ENCODE data around the gene TOLLIP.
"Not testable (repeated sequence)": the region's sequence is repeated elsewhere in the genome, so short reads cannot be mapped to it uniquely, and the experiment has no call there.

TOLLIP gene

DNA sequence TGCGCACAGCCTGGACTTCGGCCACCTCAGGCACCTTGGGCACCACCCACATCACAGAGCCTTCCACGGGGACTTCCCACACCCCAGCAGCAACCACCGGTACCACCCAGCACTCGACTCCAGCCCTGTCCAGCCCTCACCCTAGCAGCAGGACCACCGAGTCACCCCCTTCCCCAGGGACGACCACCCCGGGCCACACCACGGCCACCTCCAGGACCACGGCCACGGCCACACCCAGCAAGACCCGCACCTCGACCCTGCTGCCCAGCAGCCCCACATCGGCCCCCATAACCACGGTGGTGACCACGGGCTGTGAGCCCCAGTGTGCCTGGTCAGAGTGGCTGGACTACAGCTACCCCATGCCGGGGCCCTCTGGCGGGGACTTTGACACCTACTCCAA is 60.5 kb downstream of the TOLLIP start:
- H3K4me1 ChIP-seq (ENCODE audit: control insufficient read depth, insufficient read depth, low read length, poor library complexity, severe bottlenecking); H3K9me3 ChIP-seq (ENCODE audit: control insufficient read depth, low read length); H3K27ac ChIP-seq (ENCODE audit: insufficient read depth, low read length, poor library complexity, severe bottlenecking); DNase-seq; H3K36me3 ChIP-seq (ENCODE audit: control insufficient read depth, insufficient read depth, low read length); H3K4me3 ChIP-seq (ENCODE audit: insufficient read depth, low read depth, low read length, poor library complexity, severe bottlenecking); H3K27me3 ChIP-seq (replicated peaks; ENCODE audit: control insufficient read depth, insufficient read depth, low read length, poor library complexity, severe bottlenecking): not testable (repeated sequence)

DNA sequence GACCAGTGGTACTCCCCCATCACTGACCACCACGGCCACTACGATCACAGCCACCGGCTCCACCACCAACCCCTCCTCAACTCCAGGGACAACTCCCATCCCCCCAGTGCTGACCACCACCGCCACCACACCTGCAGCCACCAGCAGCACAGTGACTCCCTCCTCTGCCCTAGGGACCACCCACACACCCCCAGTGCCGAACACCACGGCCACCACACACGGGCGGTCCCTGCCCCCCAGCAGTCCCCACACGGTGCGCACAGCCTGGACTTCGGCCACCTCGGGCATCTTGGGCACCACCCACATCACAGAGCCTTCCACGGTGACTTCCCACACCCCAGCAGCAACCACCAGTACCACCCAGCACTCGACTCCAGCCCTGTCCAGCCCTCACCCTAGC is 62.4 kb downstream of the TOLLIP start:
- H3K27me3 ChIP-seq (replicated peaks; ENCODE audit: control insufficient read depth, insufficient read depth, low read length, poor library complexity, severe bottlenecking); H3K36me3 ChIP-seq (ENCODE audit: control insufficient read depth, insufficient read depth, low read length); H3K27ac ChIP-seq (ENCODE audit: insufficient read depth, low read length, poor library complexity, severe bottlenecking); H3K9me3 ChIP-seq (ENCODE audit: control insufficient read depth, low read length); H3K4me1 ChIP-seq (ENCODE audit: control insufficient read depth, insufficient read depth, low read length, poor library complexity, severe bottlenecking); DNase-seq; H3K4me3 ChIP-seq (ENCODE audit: insufficient read depth, low read depth, low read length, poor library complexity, severe bottlenecking): not testable (repeated sequence)

DNA sequence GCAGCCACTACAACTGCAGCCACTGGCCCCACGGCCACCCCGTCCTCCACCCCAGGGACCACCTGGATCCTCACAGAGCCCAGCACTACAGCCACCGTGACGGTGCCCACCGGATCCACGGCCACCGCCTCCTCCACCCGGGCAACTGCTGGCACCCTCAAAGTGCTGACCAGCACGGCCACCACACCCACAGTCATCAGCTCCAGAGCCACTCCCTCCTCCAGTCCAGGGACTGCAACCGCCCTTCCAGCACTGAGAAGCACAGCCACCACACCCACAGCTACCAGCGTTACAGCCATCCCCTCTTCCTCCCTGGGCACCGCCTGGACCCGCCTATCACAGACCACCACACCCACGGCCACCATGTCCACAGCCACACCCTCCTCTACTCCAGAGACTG is 63.1 kb downstream of the TOLLIP start:
- H3K4me3 ChIP-seq (ENCODE audit: insufficient read depth, low read depth, low read length, poor library complexity, severe bottlenecking); H3K36me3 ChIP-seq (ENCODE audit: control insufficient read depth, insufficient read depth, low read length); H3K27me3 ChIP-seq (replicated peaks; ENCODE audit: control insufficient read depth, insufficient read depth, low read length, poor library complexity, severe bottlenecking); H3K27ac ChIP-seq (ENCODE audit: insufficient read depth, low read length, poor library complexity, severe bottlenecking); H3K9me3 ChIP-seq (ENCODE audit: control insufficient read depth, low read length); H3K4me1 ChIP-seq (ENCODE audit: control insufficient read depth, insufficient read depth, low read length, poor library complexity, severe bottlenecking); DNase-seq: not testable (repeated sequence)

DNA sequence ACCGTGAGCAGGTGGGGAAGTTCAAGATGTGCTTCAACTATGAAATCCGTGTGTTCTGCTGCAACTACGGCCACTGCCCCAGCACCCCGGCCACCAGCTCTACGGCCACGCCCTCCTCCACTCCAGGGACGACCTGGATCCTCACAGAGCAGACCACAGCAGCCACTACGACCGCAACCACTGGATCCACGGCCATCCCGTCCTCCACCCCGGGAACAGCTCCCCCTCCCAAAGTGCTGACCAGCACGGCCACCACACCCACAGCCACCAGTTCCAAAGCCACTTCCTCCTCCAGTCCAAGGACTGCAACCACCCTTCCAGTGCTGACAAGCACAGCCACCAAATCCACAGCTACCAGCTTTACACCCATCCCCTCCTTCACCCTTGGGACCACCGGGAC is 63.7 kb downstream of the TOLLIP start:
- not testable (repeated sequence) for H3K4me3 ChIP-seq (ENCODE audit: insufficient read depth, low read depth, low read length, poor library complexity, severe bottlenecking); H3K9me3 ChIP-seq (ENCODE audit: control insufficient read depth, low read length); H3K27me3 ChIP-seq (replicated peaks; ENCODE audit: control insufficient read depth, insufficient read depth, low read length, poor library complexity, severe bottlenecking); H3K36me3 ChIP-seq (ENCODE audit: control insufficient read depth, insufficient read depth, low read length); DNase-seq; H3K4me1 ChIP-seq (ENCODE audit: control insufficient read depth, insufficient read depth, low read length, poor library complexity, severe bottlenecking); H3K27ac ChIP-seq (ENCODE audit: insufficient read depth, low read length, poor library complexity, severe bottlenecking)

DNA sequence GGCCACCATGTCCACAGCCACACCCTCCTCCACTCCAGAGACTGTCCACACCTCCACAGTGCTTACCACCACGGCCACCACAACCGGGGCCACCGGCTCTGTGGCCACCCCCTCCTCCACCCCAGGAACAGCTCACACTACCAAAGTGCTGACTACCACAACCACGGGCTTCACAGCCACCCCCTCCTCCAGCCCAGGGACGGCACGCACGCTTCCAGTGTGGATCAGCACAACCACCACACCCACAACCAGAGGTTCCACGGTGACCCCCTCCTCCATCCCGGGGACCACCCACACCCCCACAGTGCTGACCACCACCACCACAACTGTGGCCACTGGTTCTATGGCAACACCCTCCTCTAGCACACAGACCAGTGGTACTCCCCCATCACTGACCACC is 64.9 kb downstream of the TOLLIP start:
- H3K27me3 ChIP-seq (replicated peaks; ENCODE audit: control insufficient read depth, insufficient read depth, low read length, poor library complexity, severe bottlenecking); H3K4me3 ChIP-seq (ENCODE audit: insufficient read depth, low read depth, low read length, poor library complexity, severe bottlenecking); DNase-seq; H3K27ac ChIP-seq (ENCODE audit: insufficient read depth, low read length, poor library complexity, severe bottlenecking); H3K9me3 ChIP-seq (ENCODE audit: control insufficient read depth, low read length); H3K36me3 ChIP-seq (ENCODE audit: control insufficient read depth, insufficient read depth, low read length); H3K4me1 ChIP-seq (ENCODE audit: control insufficient read depth, insufficient read depth, low read length, poor library complexity, severe bottlenecking): not testable (repeated sequence)

DNA sequence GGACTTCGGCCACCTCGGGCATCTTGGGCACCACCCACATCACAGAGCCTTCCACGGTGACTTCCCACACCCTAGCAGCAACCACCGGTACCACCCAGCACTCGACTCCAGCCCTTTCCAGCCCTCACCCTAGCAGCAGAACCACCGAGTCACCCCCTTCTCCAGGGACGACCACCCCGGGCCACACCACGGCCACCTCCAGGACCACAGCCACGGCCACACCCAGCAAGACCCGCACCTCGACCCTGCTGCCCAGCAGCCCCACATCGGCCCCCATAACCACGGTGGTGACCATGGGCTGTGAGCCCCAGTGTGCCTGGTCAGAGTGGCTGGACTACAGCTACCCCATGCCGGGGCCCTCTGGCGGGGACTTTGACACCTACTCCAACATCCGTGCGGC is 65.9 kb downstream of the TOLLIP start:
- H3K9me3 ChIP-seq (ENCODE audit: control insufficient read depth, low read length); H3K36me3 ChIP-seq (ENCODE audit: control insufficient read depth, insufficient read depth, low read length); H3K27me3 ChIP-seq (replicated peaks; ENCODE audit: control insufficient read depth, insufficient read depth, low read length, poor library complexity, severe bottlenecking); DNase-seq; H3K4me1 ChIP-seq (ENCODE audit: control insufficient read depth, insufficient read depth, low read length, poor library complexity, severe bottlenecking); H3K27ac ChIP-seq (ENCODE audit: insufficient read depth, low read length, poor library complexity, severe bottlenecking); H3K4me3 ChIP-seq (ENCODE audit: insufficient read depth, low read depth, low read length, poor library complexity, severe bottlenecking): not testable (repeated sequence)

DNA sequence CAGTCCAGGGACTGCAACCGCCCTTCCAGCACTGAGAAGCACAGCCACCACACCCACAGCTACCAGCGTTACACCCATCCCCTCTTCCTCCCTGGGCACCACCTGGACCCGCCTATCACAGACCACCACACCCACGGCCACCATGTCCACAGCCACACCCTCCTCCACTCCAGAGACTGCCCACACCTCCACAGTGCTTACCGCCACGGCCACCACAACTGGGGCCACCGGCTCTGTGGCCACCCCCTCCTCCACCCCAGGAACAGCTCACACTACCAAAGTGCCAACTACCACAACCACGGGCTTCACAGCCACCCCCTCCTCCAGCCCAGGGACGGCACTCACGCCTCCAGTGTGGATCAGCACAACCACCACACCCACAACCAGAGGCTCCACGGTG is 66.7 kb downstream of the TOLLIP start:
- H3K4me3 ChIP-seq (ENCODE audit: insufficient read depth, low read depth, low read length, poor library complexity, severe bottlenecking); H3K27me3 ChIP-seq (replicated peaks; ENCODE audit: control insufficient read depth, insufficient read depth, low read length, poor library complexity, severe bottlenecking); DNase-seq; H3K27ac ChIP-seq (ENCODE audit: insufficient read depth, low read length, poor library complexity, severe bottlenecking); H3K4me1 ChIP-seq (ENCODE audit: control insufficient read depth, insufficient read depth, low read length, poor library complexity, severe bottlenecking); H3K9me3 ChIP-seq (ENCODE audit: control insufficient read depth, low read length); H3K36me3 ChIP-seq (ENCODE audit: control insufficient read depth, insufficient read depth, low read length): not testable (repeated sequence)

DNA sequence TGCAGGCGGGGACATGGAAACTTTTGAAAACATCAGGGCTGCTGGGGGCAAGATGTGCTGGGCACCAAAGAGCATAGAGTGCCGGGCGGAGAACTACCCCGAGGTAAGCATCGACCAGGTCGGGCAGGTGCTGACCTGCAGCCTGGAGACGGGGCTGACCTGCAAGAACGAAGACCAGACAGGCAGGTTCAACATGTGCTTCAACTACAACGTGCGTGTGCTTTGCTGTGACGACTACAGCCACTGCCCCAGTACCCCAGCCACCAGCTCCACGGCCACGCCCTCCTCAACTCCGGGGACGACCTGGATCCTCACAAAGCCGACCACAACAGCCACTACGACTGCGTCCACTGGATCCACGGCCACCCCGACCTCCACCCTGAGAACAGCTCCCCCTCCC is 67.1 kb downstream of the TOLLIP start:
- no peaks in the 10 kb centered on the region for H3K27me3 ChIP-seq (replicated peaks; ENCODE audit: control insufficient read depth, insufficient read depth, low read length, poor library complexity, severe bottlenecking)
- no peaks in the 10 kb centered on the region for H3K9me3 ChIP-seq (ENCODE audit: control insufficient read depth, low read length)
- no peak overlapping the region for H3K27ac ChIP-seq (ENCODE audit: insufficient read depth, low read length, poor library complexity, severe bottlenecking)
- H3K4me3 ChIP-seq (ENCODE audit: insufficient read depth, low read depth, low read length, poor library complexity, severe bottlenecking), result no peak overlapping the region
- no peak for DNase-seq
- H3K36me3 ChIP-seq (ENCODE audit: control insufficient read depth, insufficient read depth, low read length), result no peaks in the 10 kb centered on the region
- H3K4me1 ChIP-seq (ENCODE audit: control insufficient read depth, insufficient read depth, low read length, poor library complexity, severe bottlenecking), result no peaks in the 10 kb centered on the region

DNA sequence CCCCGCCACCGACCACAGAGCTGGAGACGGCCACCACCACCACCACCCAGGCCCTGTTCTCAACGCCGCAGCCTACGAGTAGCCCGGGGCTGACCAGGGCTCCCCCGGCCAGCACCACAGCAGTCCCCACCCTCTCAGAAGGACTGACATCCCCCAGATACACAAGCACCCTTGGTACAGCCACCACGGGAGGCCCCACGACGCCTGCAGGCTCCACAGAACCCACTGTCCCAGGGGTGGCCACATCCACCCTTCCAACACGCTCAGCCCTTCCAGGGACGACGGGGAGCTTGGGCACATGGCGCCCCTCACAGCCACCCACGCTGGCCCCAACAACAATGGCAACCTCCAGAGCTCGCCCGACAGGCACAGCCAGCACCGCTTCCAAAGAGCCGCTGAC is 67.7 kb downstream of the TOLLIP start:
- no peak for DNase-seq
- no peaks in the 10 kb centered on the region for H3K36me3 ChIP-seq (ENCODE audit: control insufficient read depth, insufficient read depth, low read length)
- H3K4me3 ChIP-seq (ENCODE audit: insufficient read depth, low read depth, low read length, poor library complexity, severe bottlenecking), result no peak overlapping the region
- no peaks in the 10 kb centered on the region for H3K27me3 ChIP-seq (replicated peaks; ENCODE audit: control insufficient read depth, insufficient read depth, low read length, poor library complexity, severe bottlenecking)
- no peaks in the 10 kb centered on the region for H3K4me1 ChIP-seq (ENCODE audit: control insufficient read depth, insufficient read depth, low read length, poor library complexity, severe bottlenecking)
- H3K27ac ChIP-seq (ENCODE audit: insufficient read depth, low read length, poor library complexity, severe bottlenecking), result no peak overlapping the region
- H3K9me3 ChIP-seq (ENCODE audit: control insufficient read depth, low read length), result no peaks in the 10 kb centered on the region

DNA sequence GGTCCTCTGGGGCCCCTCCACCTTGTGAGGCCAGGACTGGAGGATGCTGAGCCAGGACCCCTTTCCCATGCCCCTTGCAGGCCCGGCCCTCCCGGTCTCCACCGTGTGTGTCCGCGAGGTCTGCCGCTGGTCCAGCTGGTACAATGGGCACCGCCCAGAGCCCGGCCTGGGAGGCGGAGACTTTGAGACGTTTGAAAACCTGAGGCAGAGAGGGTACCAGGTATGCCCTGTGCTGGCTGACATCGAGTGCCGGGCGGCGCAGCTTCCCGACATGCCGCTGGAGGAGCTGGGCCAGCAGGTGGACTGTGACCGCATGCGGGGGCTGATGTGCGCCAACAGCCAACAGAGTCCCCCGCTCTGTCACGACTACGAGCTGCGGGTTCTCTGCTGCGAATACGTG is 68.7 kb downstream of the TOLLIP start:
- H3K4me1 ChIP-seq (ENCODE audit: control insufficient read depth, insufficient read depth, low read length, poor library complexity, severe bottlenecking), result no peaks in the 10 kb centered on the region
- H3K27me3 ChIP-seq (replicated peaks; ENCODE audit: control insufficient read depth, insufficient read depth, low read length, poor library complexity, severe bottlenecking), result no peaks in the 10 kb centered on the region
- no peak for DNase-seq
- H3K4me3 ChIP-seq (ENCODE audit: insufficient read depth, low read depth, low read length, poor library complexity, severe bottlenecking), result no peak overlapping the region
- H3K36me3 ChIP-seq (ENCODE audit: control insufficient read depth, insufficient read depth, low read length), result no peaks in the 10 kb centered on the region
- H3K27ac ChIP-seq (ENCODE audit: insufficient read depth, low read length, poor library complexity, severe bottlenecking), result no peak overlapping the region
- no peaks in the 10 kb centered on the region for H3K9me3 ChIP-seq (ENCODE audit: control insufficient read depth, low read length)

DNA sequence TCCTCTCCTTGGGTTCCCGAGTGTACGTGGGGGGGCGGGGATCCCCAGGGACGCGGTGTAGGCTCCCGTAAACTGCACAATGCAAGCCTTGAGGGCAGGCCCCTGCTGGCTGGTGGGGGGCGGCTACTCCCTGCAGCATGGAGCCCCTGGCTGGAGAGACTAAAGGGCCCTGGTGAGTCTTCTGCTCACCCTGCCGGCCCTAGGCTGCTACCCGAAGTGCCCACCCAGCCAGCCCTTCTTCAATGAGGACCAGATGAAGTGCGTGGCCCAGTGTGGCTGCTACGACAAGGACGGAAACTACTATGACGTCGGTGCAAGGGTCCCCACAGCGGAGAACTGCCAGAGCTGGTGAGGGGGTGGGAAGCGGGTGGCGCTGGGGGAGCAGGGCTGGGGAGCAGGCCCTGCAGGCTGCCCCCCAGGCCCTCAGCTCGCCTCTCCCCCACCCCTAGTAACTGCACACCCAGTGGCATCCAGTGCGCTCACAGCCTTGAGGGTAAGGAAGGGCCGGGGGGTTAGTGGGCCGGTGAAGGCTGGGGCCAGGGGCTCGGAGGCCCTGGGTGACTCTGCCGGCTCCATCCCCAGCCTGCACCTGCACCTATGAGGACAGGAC is 69.7 kb downstream of the TOLLIP start:
- Histone ChIP-seq H3K4me3 (ENCODE audit: insufficient read depth, low read depth, low read length, poor library complexity, severe bottlenecking) (no peak overlapping the region), H3K9me3 (ENCODE audit: control insufficient read depth, low read length) (no peaks in the 10 kb centered on the region), H3K4me1 (ENCODE audit: control insufficient read depth, insufficient read depth, low read length, poor library complexity, severe bottlenecking) (no peaks in the 10 kb centered on the region), H3K27ac (ENCODE audit: insufficient read depth, low read length, poor library complexity, severe bottlenecking) (no peak overlapping the region), H3K27me3 (replicated peaks; ENCODE audit: control insufficient read depth, insufficient read depth, low read length, poor library complexity, severe bottlenecking) (no peaks in the 10 kb centered on the region), H3K36me3 (ENCODE audit: control insufficient read depth, insufficient read depth, low read length) (no peaks in the 10 kb centered on the region)
- no peak for DNase-seq
